K562 (cell line): ENCODE data around the gene CCP110.

Experiments used
- ARHGAP35 ChIP-seq: fragments of 450-650 bp; IDR thresholded peaks from 2 replicates; pipeline ENCODE4 v1.6.1; 2018; ENCODE audit not compliant: partially characterized antibody
- ETV6 ChIP-seq, 3 experiments: fragments of 150-350 bp in 1 of 3; sonication (generic) in 1 of 3; formaldehyde crosslinking in 1 of 3; IDR thresholded peaks; 2 replicates each; pipeline versions ENCODE4 v1.6.1 to v1.8.0; 2014 to 2022; ENCODE audit warnings: borderline replicate concordance in 2 of 3, low read depth in 2 of 3, antibody characterized with exemption in 1 of 3, low read length in 1 of 3, mild to moderate bottlenecking in 1 of 3, missing genetic modification reagents in 1 of 3
- GABPA ChIP-seq: fragments of 200-800 bp; sonication (Bioruptor generic); conservative IDR thresholded peaks from 2 replicates; pipeline ENCODE4 v1.6.1; 2016; ENCODE audit warnings: low read depth, missing genetic modification characterization, missing compliant biosample characterization
- HDAC2 ChIP-seq: fragments of 450-650 bp; IDR thresholded peaks from 2 replicates; pipeline ENCODE4 v1.6.1; 2016; ENCODE audit warnings: mild to moderate bottlenecking
- MAFF ChIP-seq: IDR thresholded peaks from 2 replicates; pipeline ENCODE4 v1.6.1; 2012; ENCODE audit warnings: low read length, improper control_type of control experiment
- MAZ ChIP-seq, 2 experiments: fragments of 450-650 bp in 1 of 2; sonication (generic) in 1 of 2; formaldehyde crosslinking; IDR thresholded peaks in 1 of 2; conservative IDR thresholded peaks in 1 of 2; 2 replicates each; pipeline versions ENCODE4 v1.4.0 to v1.5.0; 2020; ENCODE audit warnings: mild to moderate bottlenecking in 1 of 2, missing genetic modification reagents in 1 of 2
- MCM2 ChIP-seq: fragments of 450-650 bp; IDR thresholded peaks from 2 replicates; pipeline ENCODE4 v1.6.1; 2017; ENCODE audit warnings: low read depth, mild to moderate bottlenecking
- POLR2AphosphoS5 ChIP-seq: IDR thresholded peaks from 2 replicates; pipeline ENCODE4 v1.6.1; 2011; ENCODE audit warnings: mild to moderate bottlenecking, low read depth, low read length, moderate library complexity; ENCODE audit not compliant: control insufficient read depth, insufficient read depth
- SMARCA4 ChIP-seq: fragments of 450-650 bp; IDR thresholded peaks from 2 replicates; pipeline ENCODE4 v1.6.1; 2016
- TF ChIP-seq, protein P1 (sequence below), 2 experiments: fragments of 200-800 bp in 1 of 2; sonication (Bioruptor generic) in 1 of 2; sonication (generic) in 1 of 2; formaldehyde crosslinking in 1 of 2; IDR thresholded peaks in 1 of 2; conservative IDR thresholded peaks in 1 of 2; 2 replicates each; pipeline versions ENCODE4 v1.5.0 to v1.6.1; 2016 to 2020; ENCODE audit warnings: missing compliant biosample characterization in 1 of 2, missing genetic modification characterization in 1 of 2, missing genetic modification reagents in 1 of 2
- TF ChIP-seq, protein P2 (sequence below), 2 experiments: fragments of 450-650 bp in 1 of 2; sonication (generic) in 1 of 2; formaldehyde crosslinking; conservative IDR thresholded peaks; 2 replicates each; pipeline versions ENCODE4 v1.4.0 to v1.8.1; 2020 to 2022; ENCODE audit warnings: mild to moderate bottlenecking in 1 of 2, missing genetic modification reagents in 1 of 2

DNA sequence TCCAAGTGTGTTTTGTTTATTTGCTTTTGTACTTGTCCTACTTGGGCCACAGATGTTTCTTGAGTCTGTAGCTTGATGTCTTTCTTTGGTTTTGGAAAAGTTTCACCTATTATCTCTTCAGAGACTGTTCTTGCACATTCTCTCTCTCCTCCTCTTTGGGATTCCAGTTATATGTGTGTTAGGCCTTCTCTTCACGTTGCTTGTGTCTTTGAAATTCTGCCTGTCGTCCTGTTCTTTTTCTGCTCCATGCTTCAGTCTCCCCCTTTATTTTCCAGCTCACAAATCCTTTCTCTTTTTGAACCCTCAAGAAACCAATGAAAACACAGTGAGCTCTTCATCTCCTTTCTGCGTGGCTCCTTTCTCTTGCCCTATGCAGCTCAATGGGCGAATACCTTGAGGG, 39.6 kb downstream of the CCP110 start:
- TF ChIP-seq, protein P1, sequence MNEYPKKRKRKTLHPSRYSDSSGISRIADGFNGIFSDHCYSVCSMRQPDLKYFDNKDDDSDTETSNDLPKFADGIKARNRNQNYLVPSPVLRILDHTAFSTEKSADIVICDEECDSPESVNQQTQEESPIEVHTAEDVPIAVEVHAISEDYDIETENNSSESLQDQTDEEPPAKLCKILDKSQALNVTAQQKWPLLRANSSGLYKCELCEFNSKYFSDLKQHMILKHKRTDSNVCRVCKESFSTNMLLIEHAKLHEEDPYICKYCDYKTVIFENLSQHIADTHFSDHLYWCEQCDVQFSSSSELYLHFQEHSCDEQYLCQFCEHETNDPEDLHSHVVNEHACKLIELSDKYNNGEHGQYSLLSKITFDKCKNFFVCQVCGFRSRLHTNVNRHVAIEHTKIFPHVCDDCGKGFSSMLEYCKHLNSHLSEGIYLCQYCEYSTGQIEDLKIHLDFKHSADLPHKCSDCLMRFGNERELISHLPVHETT (CRISPR knock-in tag; conservative IDR thresholded peaks at IDR 0.05 in 1 of 2, IDR thresholded peaks at IDR 0.05 in 1 of 2), result no peak
- no peak for TF ChIP-seq MAFF
- no peak for TF ChIP-seq ETV6 (IDR thresholded peaks at IDR 0.05; ENCODE audit: borderline replicate concordance in 1 of 2, low read depth in 2 of 2, low read length in 1 of 2)
- TF ChIP-seq ETV6 (CRISPR knock-in tag; IDR thresholded peaks at IDR 0.05; ENCODE audit: borderline replicate concordance), result no peak
- no peak for TF ChIP-seq POLR2AphosphoS5
- TF ChIP-seq ARHGAP35, result no peak
- TF ChIP-seq SMARCA4, result no peak
- no peak for TF ChIP-seq MCM2
- TF ChIP-seq, protein P2, sequence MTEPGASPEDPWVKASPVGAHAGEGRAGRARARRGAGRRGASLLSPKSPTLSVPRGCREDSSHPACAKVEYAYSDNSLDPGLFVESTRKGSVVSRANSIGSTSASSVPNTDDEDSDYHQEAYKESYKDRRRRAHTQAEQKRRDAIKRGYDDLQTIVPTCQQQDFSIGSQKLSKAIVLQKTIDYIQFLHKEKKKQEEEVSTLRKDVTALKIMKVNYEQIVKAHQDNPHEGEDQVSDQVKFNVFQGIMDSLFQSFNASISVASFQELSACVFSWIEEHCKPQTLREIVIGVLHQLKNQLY (CRISPR knock-in tag; conservative IDR thresholded peaks at IDR 0.05), result no peak
- no peak for TF ChIP-seq HDAC2
- no peak for TF ChIP-seq MAZ (CRISPR knock-in tag; conservative IDR thresholded peaks at IDR 0.05 in 1 of 2, IDR thresholded peaks at IDR 0.05 in 1 of 2)
- no peak for TF ChIP-seq GABPA (tag)
